IPS-18c (cell line): Measurements from ENCODE around the gene EVI5L.
"Not testable (repeated sequence)": the region's sequence is repeated elsewhere in the genome, so short reads cannot be mapped to it uniquely, and the experiment has no call there.

Source experiments
- H3K4me3 ChIP-seq: 2 replicates; pipeline ENCODE4 v1.7.0; 2013; ENCODE audit warnings: low read depth, mild to moderate bottlenecking, low read length, moderate library complexity; ENCODE audit not compliant: insufficient read depth
- H3K9me3 ChIP-seq: one replicate; pipeline ENCODE4 v1.6.1; 2013; ENCODE audit warnings: mild to moderate bottlenecking, low read length, moderate library complexity; ENCODE audit not compliant: control insufficient read depth, insufficient read depth

Gene EVI5L

DNA sequence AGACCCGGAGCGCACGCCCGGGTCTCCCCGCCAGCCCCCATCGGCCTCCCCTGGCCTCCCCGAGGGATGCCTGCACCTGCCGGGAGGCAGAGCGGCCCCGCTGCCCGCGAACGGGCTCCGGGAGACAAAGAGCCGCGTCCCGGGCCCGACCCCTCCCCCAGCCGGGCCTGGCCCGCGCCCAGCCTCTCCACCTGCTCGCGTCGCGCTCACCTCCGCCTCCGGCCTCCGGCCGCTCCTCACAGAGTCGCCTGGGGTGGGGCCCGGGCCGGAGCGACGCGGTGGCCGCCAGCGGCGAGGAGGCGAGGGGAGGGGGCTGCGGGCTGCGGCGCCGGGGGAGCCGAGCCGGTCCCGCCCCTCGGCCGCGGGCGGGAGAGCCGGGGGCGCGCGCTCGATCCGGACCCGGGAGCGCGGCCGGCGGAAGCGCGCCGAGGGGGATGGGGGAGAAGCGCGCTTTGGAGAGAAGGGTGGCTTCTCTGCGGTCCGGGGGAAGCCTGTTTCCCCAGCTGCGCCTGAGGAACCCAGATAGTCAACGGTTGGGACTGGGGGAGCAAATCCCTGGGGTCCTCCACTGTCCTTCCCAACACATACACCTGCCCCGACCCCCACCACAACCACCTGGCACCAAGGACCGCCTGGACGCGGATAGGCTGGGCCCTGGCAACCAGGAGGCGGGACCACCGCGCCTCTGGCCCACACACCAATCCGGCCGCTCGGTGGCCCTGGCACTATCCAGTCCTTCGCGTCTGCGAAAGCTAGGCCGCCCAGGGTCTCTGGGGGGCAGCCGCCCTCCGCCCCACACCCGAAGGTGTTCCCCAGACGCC is 44.3 kb downstream of the EVI5L start, which contains the start of gene PRR36:
Gene PRR36 (minus strand): TSS at position 315 of the 821 bp plus-strand sequence. CDS start 701 bp downstream, outside the sequence.
- Histone ChIP-seq H3K4me3 (peak within 1 kb of the TSS; percentile 72), H3K9me3 (no peaks in the 10 kb centered on the region)

DNA sequence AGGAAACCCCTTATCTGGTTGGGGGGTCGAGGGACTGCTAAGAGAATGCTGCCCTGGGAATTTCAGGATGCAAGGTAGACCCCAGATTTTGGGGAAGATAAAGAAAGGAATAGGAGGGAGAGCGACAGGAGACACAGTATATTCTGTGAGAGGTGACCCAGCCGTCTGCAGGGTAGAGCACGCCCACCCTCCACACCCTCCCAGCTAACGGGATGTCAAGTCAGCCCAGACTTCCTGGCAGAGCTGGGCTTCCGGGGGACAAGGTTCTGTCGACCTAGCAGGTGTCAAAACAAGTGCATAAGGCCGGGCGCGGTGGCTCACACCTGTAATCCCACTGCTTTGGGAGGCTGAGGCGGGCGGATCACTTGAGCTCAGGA is 44.9 kb downstream of the EVI5L start:
- Histone ChIP-seq H3K9me3 (no peaks in the 10 kb centered on the region), H3K4me3 (peak overlapping the region; percentile 72)

DNA sequence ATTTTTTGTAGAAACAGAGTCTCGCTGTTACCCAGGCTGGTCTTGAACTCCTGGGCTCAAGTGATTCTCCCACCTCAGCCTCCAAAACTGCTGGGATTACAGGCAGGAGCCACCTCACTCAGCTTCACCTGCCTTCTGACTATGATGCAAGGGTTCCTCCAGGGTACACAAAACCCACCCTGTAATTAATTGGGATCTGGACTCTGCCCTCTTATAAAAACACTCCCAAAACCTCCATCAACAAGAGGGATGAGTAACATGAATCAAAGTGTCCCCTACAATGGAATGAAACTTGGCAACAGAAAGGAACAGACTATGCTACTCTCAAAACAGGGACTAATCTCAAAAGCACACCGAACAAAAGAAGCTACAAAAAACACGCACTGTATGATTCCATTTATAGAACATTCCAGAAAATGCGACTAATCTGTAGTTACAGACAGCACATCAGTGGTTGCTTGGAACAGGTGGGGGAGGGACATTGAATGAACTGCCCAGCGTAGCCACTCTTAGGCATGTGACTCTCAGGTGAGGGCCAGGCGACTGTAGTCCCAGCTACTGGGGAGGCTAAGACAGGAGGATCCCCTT is 47.3 kb downstream of the EVI5L start:
- Histone ChIP-seq H3K9me3 (no peaks in the 10 kb centered on the region), H3K4me3 (no peak overlapping the region)

DNA sequence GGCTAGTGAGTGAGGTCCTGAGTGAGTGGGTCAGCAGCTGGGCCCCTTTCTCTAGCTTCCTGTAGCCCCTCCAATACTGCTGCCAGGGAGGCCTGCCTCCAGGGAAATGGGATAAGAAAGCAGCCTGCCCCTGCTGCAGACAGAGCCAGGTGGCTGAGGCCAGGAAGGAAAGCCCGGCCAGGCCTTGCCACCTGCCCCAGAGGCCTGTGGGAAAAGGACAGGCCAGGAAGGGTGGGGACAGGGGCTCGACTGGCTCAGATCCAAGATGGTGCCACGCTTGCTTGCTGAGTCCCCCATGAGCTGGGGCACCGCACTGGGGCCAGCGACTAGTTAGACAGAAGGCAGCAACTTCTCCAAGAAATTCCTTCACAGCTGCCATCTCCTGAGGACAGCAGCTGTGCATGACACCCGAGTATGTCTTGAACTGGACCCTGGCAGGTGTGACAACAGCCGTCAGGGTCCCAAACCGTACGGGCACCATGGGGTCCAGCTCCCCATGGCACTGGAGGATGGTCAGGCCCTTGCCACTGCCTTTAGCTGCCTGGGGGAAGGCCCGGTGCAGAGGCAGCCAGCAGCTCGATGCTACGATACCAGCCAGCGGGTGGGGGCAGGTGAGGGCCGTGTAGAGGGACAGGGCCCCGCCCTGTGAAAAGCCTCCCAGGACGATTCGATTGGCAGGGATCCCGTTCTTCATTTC is 49.2 kb downstream of the EVI5L start:
- H3K4me3 ChIP-seq = no peak overlapping the region
- H3K9me3 ChIP-seq = no peaks in the 10 kb centered on the region

DNA sequence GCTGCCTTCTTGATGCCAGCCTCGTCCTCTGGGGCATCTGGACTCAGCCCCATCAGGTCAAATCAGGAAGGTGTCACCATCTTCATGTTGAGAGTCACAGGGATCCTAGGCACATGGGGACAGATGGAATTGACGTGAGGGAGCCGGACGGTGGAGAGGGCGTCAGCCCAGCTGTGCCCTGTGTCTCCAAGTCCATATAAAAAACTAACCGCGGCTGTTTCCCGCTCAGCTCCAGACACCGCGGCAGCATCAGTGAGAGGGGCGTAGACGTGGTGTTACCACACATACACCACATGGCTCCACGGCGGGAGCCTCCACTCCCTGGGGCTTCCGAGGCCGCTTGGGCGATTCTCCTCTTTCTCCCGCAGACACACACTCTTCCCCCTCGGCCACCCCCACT is 49.8 kb downstream of the EVI5L start:
- H3K9me3 ChIP-seq = no peaks in the 10 kb centered on the region
- H3K4me3 ChIP-seq = no peak overlapping the region

DNA sequence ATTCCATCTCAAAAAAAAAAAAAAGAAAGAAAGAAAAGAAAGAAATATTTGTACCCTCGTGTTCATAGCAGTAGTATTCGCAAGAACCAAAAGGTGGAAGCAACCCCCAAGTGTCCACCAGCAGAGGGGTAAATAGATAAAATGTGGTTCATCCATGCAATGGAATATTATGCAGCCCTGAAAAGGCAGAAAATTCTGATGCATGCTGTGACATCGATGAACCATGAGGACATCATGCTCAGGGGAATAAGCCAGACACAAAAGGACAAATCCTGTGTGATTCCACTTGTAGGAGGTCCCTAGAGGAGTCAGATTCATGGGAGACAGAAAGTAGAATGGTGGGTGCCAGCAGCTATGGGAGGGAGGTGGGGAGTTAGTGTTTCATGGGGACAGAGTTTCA is 51.9 kb downstream of the EVI5L start:
- no peak overlapping the region for H3K4me3 ChIP-seq
- H3K9me3 ChIP-seq = no peaks in the 10 kb centered on the region

DNA sequence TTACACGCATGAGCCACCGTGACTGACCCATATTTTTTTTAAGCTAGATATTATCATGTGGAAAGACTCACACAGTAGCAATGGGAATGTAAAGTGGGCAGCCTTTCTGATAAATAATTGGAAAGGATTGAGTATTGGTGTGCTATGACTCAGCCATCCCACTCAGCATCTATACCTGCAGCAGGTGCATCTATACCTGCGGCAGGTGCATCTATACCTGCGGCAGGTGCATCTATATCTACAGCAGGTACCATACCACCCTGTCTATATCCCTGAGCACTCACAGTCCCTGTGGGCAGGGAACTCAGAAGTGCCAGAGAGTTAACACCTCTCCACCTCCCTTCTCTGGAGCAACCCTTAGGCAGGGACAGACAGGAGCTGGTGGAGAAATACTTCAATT is 53.1 kb downstream of the EVI5L start:
- Histone ChIP-seq H3K9me3 (no peaks in the 10 kb centered on the region), H3K4me3 (no peak overlapping the region)

DNA sequence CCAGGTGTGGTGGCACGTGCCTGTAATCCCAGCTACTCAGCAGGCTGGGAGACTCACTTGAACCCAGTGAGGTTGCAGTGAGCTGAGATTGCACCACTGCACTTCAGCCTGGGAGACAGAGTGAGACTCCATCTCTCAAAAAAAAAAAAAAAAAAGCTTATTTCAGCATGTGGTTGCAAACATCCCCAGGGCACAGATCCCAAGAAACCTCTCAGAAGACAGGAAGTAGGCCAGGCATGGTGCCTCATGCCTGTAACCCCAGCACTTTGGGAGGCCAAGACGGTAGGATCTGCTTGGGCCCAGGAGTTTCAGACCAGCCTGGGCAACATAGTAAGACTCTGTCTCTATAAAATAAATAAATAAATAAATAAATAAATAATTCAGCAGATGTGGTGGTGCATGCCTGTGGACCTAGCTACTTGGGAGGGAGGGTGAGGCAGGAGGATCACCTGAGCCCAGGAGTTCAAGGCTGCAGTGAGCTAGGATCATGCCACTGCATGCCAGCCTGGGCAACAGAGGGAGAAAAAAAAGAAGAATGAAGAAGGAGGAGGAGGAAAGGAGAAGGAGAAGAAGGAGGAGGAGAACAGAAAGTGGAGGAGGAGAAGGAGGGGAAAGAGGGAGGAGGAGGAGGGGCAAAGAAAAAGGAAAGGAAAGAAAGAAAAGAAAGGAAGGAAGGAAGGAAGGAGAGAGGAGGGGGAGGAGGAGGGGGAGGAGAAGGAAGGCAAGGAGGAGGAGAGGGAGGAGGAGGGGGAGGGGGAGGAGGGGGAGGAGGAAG is 54.0 kb downstream of the EVI5L start:
- Histone ChIP-seq H3K9me3 (no peaks in the 10 kb centered on the region), H3K4me3 (no peak overlapping the region)

DNA sequence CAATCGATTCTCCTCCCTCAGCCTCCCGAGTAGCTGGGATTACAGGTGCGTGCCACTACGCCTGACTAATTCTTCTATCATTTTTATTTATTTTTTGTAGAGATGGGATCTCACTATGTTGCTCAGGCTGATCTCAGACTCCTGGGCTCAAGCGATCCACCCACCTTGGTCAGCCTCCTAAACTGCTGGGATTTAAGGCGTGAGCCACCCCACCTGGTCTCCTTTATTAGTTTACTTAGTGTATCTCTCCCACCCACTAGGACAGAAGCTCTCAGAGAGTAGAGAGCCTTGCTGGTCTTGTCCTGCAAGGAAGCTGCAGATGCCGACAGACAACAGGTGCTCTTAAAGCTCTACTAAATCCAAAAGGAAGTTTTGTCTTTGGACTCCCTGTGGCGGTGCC is 55.8 kb downstream of the EVI5L start:
- no peaks in the 10 kb centered on the region for H3K9me3 ChIP-seq
- H3K4me3 ChIP-seq = no peak overlapping the region

DNA sequence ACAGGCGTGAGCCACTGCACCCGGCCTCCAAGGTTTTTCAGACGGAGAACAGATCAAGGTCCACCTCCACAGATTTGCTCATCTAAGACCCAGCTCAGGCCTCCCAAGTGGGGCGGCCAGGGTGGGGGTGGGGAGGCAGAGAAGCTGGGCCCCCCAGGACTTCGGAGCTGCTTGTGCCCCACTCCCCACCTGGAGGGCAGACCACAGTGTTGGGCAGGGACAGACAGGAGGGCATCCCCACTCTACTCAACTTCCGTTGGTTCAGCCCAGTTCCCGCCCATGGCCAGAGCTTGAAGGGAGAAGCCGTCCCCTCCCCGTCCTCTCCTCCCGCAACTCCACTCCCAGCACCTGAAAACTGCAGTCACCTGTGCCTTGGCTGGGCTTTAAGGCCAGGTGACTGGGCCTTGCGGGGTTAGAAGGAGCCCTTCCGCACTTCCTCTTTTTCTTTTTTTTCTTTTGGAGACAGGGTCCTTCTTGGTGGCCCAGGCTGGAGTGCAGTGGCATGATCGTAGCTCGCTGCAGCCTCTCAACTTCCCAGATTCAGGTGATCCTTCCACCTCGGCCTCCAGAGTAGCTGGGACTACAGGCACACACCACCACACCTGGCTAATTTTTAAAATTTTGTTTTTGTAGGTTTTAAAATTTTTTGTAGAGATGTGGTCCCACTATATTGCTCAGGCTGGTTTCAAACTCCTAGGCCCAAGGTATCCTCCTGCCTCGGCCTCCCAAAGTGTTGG is 57.6 kb downstream of the EVI5L start:
- H3K4me3 ChIP-seq = peak overlapping the region; percentile 63

DNA sequence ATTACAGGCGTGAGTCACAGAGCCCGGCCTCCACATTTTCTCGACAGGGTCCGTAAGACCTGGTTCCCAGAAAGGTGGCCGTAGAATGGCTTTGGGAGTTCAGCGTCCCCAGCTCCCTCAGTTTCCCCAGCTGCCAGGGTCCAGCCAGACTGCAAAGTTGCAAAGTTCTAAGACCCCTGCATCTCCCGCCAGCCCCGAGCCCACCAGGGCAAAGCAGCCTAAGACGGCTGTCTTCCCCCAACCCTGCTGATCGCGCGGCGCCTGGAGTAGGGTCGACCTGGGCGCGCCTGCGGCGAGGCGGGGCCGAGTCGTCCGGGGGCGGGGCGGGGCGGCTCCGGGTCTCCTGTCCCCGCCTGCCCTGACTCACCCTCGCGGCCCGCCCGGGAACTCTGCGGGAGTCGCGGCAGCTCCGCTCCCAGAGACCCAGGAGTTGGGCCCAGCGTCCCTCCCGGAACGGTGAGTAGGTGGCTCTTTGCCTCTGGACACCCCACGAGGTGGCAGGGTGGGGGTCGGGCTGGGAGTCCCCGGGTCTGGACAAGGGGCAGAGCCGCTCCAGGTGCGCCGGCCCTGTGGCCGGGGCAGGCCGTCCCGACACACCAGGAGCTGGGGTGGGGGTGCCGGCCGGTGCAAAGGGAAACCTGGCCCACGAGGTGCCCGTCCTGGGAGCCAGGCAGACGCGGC is 58.3 kb downstream of the EVI5L start, which contains the start of gene LRRC8E:
Gene LRRC8E (plus strand): TSS at position 366 of the 681 bp plus-strand sequence. CDS start 7,094 bp downstream, outside the sequence.
- Histone ChIP-seq H3K9me3 (no peaks in the 10 kb centered on the region), H3K4me3 (peak within 1 kb of the TSS; percentile 63)

More for the DNA sequence above, 57.6 kb downstream of the EVI5L start:
- H3K9me3 ChIP-seq = no peaks in the 10 kb centered on the region

DNA sequence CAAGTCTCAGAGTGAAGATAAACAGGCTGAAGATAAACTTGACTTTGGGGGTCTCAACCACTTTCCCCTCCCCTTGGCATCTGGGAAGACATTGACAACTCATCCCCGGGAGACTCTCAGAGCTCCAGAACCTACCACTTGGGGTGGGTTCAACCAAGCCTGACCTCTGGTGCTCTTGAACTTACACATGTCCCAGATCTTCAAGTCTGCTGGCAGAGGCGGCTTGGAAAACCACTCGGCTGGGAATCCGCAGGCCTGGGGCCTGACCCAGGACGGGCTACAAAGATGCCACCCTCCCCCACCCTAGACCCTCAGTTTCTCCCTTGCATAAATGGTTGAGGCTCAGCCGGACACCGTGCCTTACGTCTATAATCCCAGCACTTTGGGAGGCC is 58.8 kb downstream of the EVI5L start:
- H3K9me3 ChIP-seq = no peaks in the 10 kb centered on the region
- H3K4me3 ChIP-seq = peak overlapping the region; percentile 63

DNA sequence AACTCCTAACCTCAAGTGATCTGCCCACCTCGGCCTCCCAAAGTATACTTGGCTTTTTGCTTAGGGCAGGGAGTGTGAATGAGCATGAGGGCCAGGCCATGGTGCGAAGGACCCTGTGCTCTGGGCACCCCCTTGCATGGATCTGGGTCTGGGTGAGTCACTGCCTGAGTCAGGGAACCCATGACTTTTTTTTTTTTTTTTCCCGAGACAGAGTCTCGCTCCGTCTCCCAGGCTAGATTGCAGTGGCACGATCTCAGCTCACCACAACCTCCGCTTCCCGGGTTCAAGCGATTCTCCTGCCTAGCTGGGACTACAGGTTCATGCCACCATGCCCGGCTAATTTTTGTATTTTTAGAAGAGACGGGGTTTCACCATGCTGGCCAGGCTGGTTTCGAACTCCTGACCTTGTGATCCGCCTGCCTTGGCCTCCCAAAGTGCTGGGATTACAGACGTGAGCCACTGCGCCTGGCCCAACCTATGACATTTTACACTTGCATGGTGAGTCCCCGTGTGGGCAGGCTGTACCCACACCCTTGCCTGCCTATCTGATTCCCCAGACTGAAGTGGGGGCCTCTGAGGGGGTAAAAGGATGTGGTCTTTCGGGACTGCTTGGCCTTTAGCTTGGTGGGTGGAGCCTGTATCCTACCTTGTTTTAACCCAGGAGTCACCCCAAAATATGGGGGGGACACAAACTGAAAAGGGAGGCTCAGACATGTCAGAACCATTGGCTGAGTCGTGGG is 63.5 kb downstream of the EVI5L start:
- H3K9me3 ChIP-seq, H3K4me3 ChIP-seq: not testable (repeated sequence)

DNA sequence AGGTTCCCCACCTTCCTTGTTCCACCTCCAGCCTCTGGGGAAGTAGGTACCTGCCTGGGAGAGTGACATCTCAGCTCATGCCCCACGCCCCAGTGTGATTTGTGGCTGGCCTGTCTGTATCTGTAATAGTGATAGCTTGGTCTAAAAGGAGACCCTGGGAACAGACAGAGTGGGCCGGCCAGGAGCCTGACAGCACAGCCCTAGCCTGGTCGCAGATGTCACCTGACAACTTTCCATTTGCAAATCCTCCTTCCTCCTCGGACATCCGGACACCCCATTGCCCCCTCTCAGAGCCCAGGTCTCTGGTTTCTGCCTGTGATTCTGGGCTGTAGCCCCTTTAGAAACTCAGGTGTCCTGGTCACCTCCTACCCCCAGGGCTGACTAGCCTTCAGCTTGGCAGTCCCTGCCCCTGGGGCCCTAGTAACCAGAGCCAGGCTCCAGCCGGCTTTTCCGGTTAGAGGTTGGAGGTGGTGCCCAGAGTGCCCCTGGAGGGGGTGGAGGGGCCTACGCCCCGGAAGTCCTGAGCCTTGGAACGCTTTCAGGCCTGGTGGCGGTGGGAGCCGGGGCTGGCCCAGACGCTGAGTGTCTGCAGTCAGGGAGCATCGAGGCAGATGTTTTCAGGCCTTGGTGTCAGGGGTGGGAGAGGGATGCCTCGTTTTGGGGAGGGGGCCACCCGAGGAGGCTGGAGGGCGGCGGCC is 64.7 kb downstream of the EVI5L start:
- Histone ChIP-seq H3K4me3 (no peak overlapping the region), H3K9me3 (no peaks in the 10 kb centered on the region)

DNA sequence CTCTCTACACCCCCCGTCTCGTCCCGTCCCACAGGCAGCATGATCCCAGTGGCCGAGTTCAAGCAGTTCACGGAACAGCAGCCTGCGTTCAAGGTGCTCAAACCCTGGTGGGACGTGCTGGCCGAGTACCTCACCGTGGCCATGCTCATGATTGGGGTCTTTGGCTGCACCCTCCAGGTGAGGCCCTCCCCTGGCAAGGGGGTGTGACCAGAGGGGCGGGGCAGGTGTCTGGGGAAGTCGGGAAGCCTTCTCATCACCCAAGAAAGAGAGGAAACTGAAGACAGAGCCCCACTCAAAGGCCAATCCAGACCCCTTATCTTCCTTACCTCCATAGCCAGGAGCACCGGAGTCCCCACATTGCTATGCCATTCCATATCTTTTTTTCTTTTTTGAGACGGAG is 65.5 kb downstream of the EVI5L start:
- H3K9me3 ChIP-seq = no peaks in the 10 kb centered on the region
- H3K4me3 ChIP-seq = no peak overlapping the region
